GM12873 (cell line): ENCODE results near the gene OR1F1.

ENCODE experiments used
- TF ChIP-seq, protein P1 (sequence below): IDR thresholded peaks from 2 replicates; pipeline ENCODE4 v1.5.1; 2012; ENCODE audit warnings: low read depth, mild to moderate bottlenecking, moderate library complexity, low read length, control low read depth; ENCODE audit not compliant: insufficient read depth; ENCODE audit errors: missing control alignments

OR1F1 gene

DNA sequence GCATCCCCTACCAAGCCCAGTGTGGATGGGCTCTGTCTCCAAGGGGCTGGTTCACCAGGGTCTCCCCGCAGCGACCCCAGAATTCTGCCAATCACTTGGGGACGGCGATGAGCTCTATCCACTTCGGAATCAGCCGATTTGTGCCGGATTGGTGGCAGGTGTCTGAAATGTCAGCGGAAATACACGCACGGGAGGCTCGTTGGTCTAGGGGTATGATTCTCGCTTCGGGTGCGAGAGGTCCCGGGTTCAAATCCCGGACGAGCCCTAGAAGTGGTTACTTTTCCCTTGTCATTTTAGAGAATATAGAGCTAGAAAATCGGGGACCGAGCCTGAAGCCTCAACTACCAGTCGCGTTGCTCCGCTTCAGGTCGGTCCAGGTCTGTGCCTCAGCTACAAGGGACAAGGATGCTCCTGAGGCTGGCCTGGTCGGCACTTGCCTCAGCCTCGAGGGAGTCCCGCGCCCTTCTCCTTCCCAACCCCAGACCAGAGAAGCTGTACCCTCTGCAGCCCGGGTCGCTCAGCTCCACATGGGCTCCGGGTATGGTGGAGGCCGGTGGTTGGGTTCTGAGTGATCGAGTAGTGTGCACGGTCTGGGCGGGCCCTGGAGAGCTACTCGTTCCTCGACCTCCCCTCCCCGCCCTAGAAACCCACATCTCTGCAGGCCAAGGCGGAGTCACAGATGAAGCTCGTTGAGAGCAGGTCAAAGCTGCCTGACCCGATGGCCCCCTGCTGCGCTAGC is 16.0 kb upstream of the OR1F1 start:
- TF ChIP-seq, protein P1, sequence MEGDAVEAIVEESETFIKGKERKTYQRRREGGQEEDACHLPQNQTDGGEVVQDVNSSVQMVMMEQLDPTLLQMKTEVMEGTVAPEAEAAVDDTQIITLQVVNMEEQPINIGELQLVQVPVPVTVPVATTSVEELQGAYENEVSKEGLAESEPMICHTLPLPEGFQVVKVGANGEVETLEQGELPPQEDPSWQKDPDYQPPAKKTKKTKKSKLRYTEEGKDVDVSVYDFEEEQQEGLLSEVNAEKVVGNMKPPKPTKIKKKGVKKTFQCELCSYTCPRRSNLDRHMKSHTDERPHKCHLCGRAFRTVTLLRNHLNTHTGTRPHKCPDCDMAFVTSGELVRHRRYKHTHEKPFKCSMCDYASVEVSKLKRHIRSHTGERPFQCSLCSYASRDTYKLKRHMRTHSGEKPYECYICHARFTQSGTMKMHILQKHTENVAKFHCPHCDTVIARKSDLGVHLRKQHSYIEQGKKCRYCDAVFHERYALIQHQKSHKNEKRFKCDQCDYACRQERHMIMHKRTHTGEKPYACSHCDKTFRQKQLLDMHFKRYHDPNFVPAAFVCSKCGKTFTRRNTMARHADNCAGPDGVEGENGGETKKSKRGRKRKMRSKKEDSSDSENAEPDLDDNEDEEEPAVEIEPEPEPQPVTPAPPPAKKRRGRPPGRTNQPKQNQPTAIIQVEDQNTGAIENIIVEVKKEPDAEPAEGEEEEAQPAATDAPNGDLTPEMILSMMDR, result no peak

DNA sequence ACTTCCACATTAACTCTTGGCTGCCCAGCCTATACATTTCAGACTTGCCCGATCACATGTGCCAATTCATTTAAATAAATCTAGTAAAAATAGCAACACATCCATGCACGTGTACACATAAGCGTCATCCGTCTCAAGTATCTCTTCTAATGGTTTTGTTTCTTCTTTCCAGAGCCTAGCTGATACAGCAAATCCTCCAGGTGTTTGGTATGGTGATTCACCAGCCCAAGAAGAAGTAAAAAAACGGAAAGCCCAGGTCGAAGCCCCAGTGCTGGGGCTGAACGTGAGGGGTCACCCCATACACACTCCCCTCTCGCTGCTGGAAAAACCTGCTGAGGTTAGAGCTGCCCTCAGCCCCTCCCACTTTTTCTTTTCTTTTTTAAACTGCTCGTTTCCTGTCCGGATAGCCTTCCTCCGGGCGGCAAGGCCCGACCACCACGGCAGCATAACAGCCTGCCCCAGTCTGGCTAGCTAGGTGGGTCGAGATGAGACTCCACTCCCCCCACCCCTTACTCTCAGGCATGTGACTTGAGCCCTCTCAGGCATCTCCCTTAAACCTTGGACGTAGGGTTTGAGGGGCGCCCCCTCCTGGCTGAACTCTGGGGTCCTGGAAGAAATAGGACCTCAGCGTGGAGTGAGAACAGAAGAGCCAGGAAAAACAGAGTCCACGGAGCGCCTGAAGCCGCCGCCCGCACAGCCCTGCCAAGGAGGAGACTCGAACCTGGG is 13.9 kb upstream of the OR1F1 start:
- TF ChIP-seq, protein P1, result peak; percentile 44

DNA sequence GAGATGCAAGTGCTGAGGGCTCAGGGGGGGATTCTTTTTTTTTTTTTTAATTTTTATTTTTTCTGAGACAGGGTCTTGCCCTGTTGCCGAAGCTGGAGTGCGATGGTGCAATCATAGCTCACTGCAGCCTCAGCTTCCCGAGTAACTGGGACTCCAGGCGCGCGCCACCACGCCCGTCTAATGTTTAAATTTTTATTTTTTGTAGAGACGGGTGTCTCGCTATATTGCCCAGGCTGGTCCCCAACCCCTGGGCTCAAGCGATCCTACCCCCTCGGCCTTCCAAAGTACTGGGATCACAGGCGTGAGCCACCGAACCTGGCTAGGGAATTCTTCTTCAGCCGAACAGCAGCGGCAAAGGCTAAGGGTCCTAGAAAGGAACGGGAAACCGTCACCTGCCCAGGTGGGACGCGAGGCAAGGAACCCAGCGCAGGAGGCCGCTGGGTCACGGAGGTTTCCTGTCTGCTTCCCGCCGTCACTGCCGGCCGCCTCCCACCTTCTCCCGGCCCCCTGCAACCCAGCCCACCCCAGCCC is 13.3 kb upstream of the OR1F1 start:
- TF ChIP-seq, protein P1, result no peak

DNA sequence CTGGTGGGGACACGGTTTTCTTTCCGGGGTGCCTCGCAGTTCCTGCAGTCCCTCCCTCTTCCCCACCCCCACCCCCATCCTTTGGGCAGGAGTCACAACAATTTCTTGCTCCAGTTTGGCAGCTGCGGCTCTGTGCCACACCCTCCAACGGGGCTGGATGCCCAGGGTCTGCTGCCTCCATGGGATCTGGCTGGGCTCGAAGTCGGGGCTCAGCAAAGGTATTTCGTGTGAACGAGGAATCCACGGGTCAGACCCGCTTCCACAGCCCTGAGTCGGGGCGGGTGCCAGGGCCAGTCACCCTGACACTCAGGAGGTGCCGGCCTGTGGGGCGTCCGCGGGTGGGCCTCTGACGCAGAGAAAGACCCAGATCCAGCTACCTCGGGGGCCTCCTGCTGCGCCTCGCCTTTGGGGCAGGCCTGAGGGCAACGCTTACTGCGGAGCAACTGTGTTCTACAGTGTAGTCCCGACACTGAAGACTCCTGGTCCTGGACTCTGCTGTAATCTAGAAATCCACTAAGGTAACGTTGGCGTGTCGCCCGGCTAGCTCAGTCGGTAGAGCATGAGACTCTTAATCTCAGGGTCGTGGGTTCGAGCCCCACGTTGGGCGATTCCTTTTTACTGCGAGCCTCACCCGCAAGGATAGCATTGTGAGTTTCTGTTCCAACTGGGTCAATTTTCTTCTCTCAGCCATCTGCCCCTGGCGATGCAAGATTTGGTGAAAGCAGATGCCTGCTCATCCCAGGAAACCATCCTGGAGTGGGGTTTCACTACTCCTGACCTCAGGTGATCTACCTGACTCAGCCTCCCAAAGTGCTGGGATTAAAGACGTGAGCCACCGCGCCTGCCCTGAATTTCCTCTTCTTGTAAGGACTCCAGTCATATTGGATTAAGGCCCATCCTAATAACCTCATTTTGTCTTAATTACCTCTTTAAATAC is 12.6 kb upstream of the OR1F1 start:
- TF ChIP-seq, protein P1, result no peak

DNA sequence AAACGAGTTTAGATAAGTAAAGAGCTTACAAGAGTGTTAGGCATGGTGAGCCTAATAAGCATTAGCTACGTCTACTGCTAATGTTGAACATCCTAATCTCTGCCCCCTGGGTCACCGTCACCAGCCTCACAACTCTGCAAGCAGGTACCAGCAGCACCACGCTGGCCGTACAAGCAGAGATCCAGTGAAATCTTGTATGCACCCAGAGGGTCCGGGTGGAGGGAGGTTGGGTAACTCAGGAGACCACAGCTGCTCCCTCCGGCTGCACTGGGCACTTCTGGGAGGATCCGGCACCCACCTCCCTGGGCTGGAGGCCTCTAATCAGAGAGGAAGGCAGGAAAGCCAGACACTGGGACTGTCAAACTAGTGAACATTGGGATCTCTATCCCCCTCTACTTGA is 8.4 kb upstream of the OR1F1 start:
- TF ChIP-seq, protein P1, result no peak

DNA sequence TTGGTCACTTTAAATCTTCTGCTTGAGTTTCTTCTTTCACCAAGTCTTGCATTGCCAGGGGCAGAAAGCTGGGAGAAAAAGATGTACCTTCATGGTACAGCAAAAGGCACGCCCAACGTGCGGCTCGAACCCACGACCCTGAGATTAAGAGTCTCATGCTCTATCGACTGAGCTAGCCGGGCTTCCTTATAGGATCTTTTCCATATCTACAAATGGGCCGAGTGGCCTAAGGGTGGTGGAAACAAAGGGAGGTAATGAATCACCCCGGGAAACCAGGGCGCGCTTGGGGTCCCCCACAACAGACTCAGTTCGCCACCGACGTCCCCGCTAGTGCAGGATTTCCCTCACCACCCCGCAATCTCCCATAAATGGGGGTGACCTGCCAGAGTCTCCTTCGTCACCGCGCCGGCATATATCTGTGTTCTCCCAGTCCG is 7.5 kb upstream of the OR1F1 start:
- TF ChIP-seq, protein P1, result no peak
